Measurements from ENCODE around the gene IL37.
"Not testable (repeated sequence)": the region's sequence is repeated elsewhere in the genome, so short reads cannot be mapped to it uniquely, and the experiment has no call there.

The IL37 gene

DNA sequence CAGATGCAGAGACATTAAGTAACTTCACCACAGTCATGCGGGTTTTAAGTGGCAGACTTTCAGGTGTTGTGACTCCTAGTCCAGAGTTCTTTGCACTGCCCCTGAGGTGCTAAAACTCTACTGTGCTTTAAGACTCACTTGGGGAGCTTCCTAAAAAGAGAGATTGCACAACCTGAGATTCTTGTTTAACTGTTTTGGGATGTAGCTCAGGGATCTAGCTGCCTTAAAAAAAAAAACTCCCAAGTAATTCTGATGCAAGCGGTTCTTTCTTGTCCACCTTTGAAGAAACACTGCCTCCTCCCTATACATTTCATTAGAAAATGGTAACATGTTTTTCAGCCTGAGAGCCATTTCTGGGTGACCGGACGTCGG, 13.0 kb downstream of the IL37 start:
- Mint-ChIP-seq H3K4me3 (no peak overlapping the region), H3K27me3 (no peaks in the 10 kb centered on the region), H3K4me1 (peaks cover 7% of the 10 kb centered on the region), H3K9me3 (no peaks in the 10 kb centered on the region), H3K27ac (no peak overlapping the region), H3K36me3 (ENCODE audit: low read depth) (no peaks in the 10 kb centered on the region)
- DNase-seq (no peak), ATAC-seq (no peak)

DNA sequence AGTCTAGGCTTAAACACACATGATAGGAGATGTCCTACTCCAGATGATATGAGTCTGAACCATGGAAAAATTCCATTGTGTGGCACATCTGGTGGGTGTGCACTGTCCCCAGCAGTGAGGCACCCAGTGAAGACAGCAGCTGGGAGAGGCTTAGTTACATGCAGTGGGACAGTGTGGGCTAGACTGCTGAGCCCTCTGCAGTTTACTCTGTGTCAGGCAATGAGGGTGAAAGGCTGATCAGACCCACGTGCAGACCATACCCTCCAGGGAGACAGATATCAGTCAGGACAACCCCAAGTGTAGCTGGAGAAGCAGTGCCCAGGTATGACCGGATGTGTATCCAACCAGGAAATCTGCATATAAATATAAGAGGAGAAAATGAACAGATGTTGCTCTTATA, 13.4 kb downstream of the IL37 start:
- H3K27ac Mint-ChIP-seq, result no peak overlapping the region
- no peaks in the 10 kb centered on the region for H3K36me3 Mint-ChIP-seq (ENCODE audit: low read depth)
- no peaks in the 10 kb centered on the region for H3K9me3 Mint-ChIP-seq
- DNase-seq, result no peak
- no peak for ATAC-seq
- no peaks in the 10 kb centered on the region for H3K27me3 Mint-ChIP-seq
- peaks cover 7% of the 10 kb centered on the region for H3K4me1 Mint-ChIP-seq
- no peak overlapping the region for H3K4me3 Mint-ChIP-seq

DNA sequence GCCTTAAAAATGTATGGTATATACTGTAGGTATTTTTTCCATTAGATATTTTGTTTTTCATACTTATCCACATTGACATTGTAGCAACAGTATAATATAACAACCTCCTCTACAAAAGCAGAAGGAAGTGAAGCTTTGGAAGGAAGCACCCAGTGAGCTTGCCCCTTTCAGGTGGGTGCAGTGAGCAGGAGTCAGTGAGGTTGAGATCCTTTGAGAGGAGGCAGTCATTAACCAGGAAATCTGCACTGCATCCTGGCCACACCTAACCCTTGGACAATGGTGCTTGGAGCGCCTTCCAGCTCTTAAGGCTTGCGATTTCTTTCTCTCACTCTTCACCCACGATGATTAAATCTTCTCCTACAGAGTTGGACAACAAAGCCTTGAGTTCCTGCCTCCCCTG, 13.9 kb downstream of the IL37 start:
- H3K4me1 Mint-ChIP-seq, result peaks cover 7% of the 10 kb centered on the region
- ATAC-seq, result no peak
- H3K9me3 Mint-ChIP-seq, result no peaks in the 10 kb centered on the region
- H3K27ac Mint-ChIP-seq, result no peak overlapping the region
- H3K27me3 Mint-ChIP-seq, result no peaks in the 10 kb centered on the region
- no peak overlapping the region for H3K4me3 Mint-ChIP-seq
- H3K36me3 Mint-ChIP-seq (ENCODE audit: low read depth), result no peaks in the 10 kb centered on the region
- no peak for DNase-seq

DNA sequence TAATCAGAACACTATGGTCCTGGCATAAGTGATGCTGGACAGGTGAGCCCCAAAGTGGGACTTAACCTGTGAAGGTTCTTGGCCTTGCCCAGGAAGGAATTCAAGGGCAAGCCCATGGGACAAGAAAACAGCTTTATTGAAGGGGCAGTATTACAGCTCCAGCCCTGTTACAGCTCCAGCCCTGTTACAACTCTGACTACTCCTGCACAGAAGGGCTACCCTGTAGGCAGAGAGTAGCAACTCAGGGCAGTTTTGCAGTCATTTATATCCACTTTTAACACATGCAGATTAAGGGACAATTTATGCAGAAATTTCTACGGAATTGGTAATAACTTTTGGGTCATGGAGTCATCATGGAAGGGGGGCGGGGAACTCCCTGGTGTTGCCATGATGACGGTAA, 15.7 kb downstream of the IL37 start:
- ATAC-seq, result no peak
- no peak overlapping the region for H3K27ac Mint-ChIP-seq
- no peaks in the 10 kb centered on the region for H3K27me3 Mint-ChIP-seq
- no peaks in the 10 kb centered on the region for H3K9me3 Mint-ChIP-seq
- H3K36me3 Mint-ChIP-seq (ENCODE audit: low read depth), result no peaks in the 10 kb centered on the region
- DNase-seq, result no peak
- H3K4me3 Mint-ChIP-seq, result no peak overlapping the region
- H3K4me1 Mint-ChIP-seq, result peaks cover 2% of the 10 kb centered on the region

DNA sequence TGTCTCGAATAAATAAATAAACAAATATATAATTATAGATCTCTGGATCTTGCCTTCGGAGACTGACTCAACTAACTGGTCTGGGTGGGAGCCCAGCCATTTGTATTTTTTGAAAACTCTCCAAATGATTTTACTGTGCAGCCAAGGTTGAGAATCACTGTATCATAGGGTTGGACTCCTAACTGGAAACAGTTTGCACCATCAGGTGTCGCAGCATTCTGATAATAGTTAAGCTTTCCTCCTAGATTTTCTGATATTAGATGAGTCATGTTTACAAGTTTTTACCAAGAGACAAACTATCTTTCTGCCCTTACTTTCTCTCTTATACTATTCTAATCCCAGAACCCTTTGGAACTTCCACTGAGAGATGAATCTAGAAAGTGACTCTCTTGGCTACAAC, 16.8 kb downstream of the IL37 start:
- Mint-ChIP-seq H3K27ac (no peak overlapping the region), H3K9me3 (no peaks in the 10 kb centered on the region), H3K27me3 (no peaks in the 10 kb centered on the region), H3K4me3 (no peak overlapping the region), H3K36me3 (ENCODE audit: low read depth) (no peaks in the 10 kb centered on the region), H3K4me1 (peaks cover 2% of the 10 kb centered on the region)
- DNase-seq (no peak), ATAC-seq (no peak)

DNA sequence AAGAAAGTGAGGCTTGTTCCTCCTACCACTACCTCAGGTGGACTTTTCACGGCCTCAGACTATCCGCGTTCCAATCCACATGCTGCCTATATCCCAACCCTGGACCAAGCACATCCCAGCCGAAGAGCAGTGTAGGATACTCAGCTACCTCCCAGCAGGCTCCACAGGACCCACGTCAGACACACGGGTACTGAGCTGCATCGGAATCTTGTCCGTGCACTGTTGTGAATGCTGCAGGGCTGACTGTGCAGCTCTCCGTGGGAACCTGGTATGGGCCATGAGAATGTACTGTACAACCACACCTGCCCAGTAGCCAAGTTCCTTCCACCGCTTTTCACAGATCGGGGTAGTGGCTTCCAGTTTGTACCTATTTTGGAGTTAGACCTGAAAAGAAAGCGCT, 22.3 kb downstream of the IL37 start:
- DNase-seq (no peak), ATAC-seq (no peak)
- no peaks in the 10 kb centered on the region for H3K4me1 Mint-ChIP-seq
- H3K27ac Mint-ChIP-seq, result no peak overlapping the region
- no peak overlapping the region for H3K4me3 Mint-ChIP-seq
- no peaks in the 10 kb centered on the region for H3K36me3 Mint-ChIP-seq (ENCODE audit: low read depth)
- H3K9me3 Mint-ChIP-seq, result no peaks in the 10 kb centered on the region
- no peaks in the 10 kb centered on the region for H3K27me3 Mint-ChIP-seq

DNA sequence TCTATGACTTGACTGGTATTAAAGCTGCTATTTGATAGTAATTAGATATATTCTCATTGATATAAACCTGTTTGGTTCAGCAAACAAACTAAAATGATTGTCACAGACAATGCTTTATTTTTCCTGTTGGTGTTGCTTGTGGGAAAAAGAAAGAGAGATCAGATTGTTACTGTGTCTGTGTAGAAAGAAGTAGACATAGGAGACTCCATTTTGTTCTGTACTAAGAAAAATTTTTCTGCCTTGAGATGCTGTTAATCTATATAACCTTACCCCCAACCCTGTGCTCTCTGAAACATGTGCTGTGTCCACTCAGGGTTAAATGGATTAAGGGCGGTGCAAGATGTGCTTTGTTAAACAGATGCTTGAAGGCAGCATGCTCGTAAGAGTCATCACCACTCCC, 23.2 kb downstream of the IL37 start:
- not testable (repeated sequence) for H3K27me3 Mint-ChIP-seq; H3K27ac Mint-ChIP-seq; H3K4me3 Mint-ChIP-seq; DNase-seq; ATAC-seq; H3K36me3 Mint-ChIP-seq (ENCODE audit: low read depth); H3K9me3 Mint-ChIP-seq; H3K4me1 Mint-ChIP-seq

DNA sequence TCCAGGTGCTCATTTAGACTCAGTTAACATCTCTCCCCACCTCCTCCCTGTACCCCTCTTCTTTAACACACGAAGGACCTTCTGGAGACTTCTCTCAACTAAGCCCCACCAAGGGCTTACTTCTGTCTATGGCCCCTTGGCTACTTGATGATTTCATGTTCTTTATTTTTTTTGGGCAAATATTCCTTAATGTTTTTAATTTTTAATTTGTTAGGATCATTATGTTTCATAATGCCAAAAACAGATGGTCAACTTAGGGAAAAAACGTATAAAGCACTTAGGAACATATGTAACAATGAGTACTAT, 25.9 kb downstream of the IL37 start:
- no peaks in the 10 kb centered on the region for H3K36me3 Mint-ChIP-seq (ENCODE audit: low read depth)
- no peak overlapping the region for H3K4me3 Mint-ChIP-seq
- H3K4me1 Mint-ChIP-seq, result no peaks in the 10 kb centered on the region
- DNase-seq (no peak), ATAC-seq (no peak)
- no peaks in the 10 kb centered on the region for H3K9me3 Mint-ChIP-seq
- no peaks in the 10 kb centered on the region for H3K27me3 Mint-ChIP-seq
- H3K27ac Mint-ChIP-seq, result no peak overlapping the region

DNA sequence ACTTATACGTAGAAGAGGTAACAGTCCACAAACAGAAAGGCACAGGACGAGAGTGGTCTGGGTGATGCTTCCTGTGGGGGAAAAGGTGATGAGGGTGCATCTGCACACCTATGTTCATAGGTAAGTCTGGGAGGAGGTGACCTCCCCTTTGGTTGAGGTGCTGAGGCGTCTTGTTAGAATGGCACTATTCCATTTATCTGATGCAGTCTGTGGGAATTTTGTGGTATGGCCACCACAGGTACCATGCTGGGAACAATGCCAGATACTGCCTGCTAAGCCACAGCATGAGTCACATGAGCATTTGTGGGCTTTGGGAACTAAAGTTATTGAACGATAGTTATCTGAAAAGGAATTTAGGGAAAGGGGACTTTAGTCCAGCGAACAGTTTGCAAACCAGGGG, 27.9 kb downstream of the IL37 start:
- Mint-ChIP-seq H3K4me3 (no peak overlapping the region), H3K4me1 (no peaks in the 10 kb centered on the region), H3K36me3 (ENCODE audit: low read depth) (no peaks in the 10 kb centered on the region), H3K9me3 (no peaks in the 10 kb centered on the region), H3K27me3 (no peaks in the 10 kb centered on the region), H3K27ac (no peak overlapping the region)
- ATAC-seq (no peak), DNase-seq (no peak)

DNA sequence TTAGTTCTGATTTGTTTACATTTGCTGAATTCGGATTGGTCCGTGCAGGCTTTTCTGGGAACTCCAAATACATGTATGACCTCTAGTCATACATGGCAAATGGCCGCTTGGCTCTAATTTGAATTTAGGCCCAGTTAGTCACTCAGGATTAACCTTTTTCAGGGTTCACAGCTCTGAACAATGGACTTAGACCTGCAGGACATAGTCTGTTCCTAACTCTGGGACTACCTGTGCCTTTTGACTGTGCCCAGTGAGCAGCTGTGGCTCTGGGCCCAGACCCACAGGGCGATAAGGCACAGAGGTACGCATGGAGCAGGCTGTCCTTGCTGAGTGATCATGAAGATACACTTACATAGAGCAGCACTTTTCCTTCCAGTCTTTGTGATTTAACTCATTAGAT, 28.5 kb downstream of the IL37 start:
- Mint-ChIP-seq H3K4me3 (no peak overlapping the region), H3K27ac (no peak overlapping the region), H3K4me1 (no peaks in the 10 kb centered on the region), H3K27me3 (no peaks in the 10 kb centered on the region), H3K9me3 (no peaks in the 10 kb centered on the region), H3K36me3 (ENCODE audit: low read depth) (no peaks in the 10 kb centered on the region)
- no peak for DNase-seq
- no peak for ATAC-seq

DNA sequence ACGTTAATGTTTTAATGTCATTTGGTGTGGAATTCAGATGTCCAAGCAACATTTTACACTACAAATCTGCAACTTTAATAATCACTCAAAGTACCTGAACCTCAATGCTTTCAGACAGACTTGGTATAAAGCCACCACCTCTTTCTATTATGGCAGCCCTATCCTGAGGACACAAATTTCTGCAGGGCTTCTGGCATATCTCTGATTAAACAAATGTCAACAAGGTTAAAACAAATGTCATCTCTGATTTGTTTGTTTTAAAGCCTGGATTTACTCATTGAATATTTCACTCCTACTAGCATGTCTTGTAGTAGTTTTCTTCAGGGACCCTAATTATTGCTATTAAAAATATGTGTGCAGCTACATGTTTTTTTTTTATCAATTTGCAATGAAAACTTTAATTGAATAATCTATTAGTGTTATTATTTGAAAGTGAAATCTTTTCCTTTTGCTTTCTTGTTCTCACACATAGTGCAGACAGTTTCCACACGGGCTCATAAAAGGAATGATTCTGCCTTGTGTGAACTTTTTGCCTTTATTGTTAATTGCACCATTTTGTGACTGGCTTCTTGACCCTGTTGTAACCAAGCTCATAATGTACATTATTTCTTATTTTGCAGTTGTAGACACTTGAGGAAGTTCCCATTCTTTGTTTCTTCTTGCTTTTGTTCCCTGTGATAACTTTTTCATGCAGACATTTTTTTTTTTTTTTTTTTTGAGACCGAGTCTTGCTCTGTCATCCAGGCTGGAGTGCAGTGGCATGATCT, 30.1 kb downstream of the IL37 start:
- Mint-ChIP-seq H3K27ac (no peak overlapping the region), H3K4me3 (no peak overlapping the region), H3K4me1 (no peaks in the 10 kb centered on the region), H3K9me3 (no peaks in the 10 kb centered on the region), H3K27me3 (no peaks in the 10 kb centered on the region), H3K36me3 (ENCODE audit: low read depth) (no peaks in the 10 kb centered on the region)
- ATAC-seq (no peak), DNase-seq (no peak)

DNA sequence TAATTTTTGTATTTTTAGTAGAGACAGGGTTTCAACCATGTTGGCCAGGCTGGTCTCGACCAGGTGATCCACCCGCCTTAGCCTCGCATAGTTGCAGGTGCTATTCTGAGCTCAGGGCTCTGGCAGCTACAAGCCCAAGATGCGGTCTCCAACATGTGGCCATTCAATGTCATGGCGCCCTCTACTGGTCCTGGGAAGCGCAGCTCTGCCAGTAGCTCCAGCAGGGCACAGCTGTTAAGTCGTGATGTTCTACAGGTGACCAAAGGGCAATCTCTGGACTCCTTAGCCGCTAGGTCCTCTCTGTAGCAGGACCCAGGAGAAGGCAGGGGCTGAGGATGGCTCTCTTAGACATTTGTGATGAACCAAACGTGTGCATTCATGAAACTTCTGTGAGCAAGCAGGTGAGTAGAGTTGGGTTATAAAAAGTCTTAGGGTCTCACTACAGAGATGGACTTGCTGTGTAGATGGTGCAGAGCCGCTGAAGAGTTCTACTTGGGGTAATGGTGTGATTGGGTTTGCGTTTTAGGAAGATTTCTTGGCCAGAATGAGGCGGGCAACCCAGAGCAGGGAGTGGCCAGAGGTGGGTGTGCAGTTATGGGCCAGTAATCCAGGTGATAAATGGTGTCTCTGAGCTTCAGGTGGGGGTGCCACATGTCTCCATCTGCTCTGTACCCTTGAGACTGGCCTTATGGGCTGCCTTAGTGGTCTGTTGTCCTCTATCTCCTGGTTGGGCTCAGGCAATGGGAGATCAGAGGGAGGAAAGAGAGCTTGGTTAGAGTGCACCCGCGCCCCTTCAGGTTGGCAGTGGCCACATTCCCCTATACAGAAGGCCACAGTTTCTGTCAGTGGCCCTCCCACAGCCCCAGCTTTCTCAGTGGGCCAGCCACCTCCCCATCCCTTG, 31.0 kb downstream of the IL37 start:
- Mint-ChIP-seq H3K36me3 (ENCODE audit: low read depth) (no peaks in the 10 kb centered on the region), H3K4me1 (no peaks in the 10 kb centered on the region), H3K4me3 (no peak overlapping the region), H3K27me3 (no peaks in the 10 kb centered on the region), H3K27ac (no peak overlapping the region), H3K9me3 (no peaks in the 10 kb centered on the region)
- peak; percentile 77 for DNase-seq
- peak; percentile 95 for ATAC-seq

DNA sequence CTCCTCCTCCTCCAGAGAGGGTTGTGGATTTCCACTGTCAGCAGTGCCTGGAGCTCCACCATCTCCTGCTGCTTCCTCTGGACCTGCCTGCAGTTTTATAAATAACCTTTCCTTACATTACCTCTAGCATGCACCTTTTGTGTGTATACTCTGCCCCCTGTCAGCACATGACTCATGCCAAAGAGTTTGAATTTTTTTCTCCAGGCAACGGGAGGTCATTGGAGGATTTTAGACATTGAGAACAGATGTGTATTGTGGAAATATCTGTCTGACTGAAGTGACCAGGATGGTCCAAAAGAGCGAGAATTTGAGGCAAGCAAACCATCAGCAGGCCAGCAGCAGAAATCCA, 31.7 kb downstream of the IL37 start:
- no peaks in the 10 kb centered on the region for H3K9me3 Mint-ChIP-seq
- H3K27me3 Mint-ChIP-seq, result no peaks in the 10 kb centered on the region
- ATAC-seq, result no peak
- no peak overlapping the region for H3K4me3 Mint-ChIP-seq
- no peaks in the 10 kb centered on the region for H3K36me3 Mint-ChIP-seq (ENCODE audit: low read depth)
- no peaks in the 10 kb centered on the region for H3K4me1 Mint-ChIP-seq
- no peak for DNase-seq
- H3K27ac Mint-ChIP-seq, result no peak overlapping the region

DNA sequence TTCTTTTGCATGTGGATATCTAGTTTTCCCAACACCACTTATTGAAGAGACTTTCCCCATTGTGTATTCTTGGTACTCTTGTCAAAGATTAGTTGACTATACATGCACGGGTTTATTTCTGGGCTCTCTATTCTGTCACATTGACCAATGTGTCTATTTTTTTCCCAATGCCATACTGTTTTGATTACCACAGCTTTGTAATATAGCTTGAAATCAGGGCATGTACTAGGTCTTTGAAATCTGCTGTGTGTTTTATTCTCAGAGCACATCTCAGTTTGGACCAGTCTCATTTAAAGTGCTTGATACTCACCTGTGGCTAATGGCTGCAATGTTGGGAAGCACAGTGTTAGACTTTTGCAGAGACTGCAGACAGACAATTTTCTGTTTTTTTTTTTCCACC, 34.0 kb downstream of the IL37 start:
- no peaks in the 10 kb centered on the region for H3K9me3 Mint-ChIP-seq
- H3K4me3 Mint-ChIP-seq, result no peak overlapping the region
- ATAC-seq (no peak), DNase-seq (no peak)
- no peaks in the 10 kb centered on the region for H3K36me3 Mint-ChIP-seq (ENCODE audit: low read depth)
- H3K4me1 Mint-ChIP-seq, result no peaks in the 10 kb centered on the region
- peaks cover 6% of the 10 kb centered on the region for H3K27me3 Mint-ChIP-seq
- no peak overlapping the region for H3K27ac Mint-ChIP-seq

DNA sequence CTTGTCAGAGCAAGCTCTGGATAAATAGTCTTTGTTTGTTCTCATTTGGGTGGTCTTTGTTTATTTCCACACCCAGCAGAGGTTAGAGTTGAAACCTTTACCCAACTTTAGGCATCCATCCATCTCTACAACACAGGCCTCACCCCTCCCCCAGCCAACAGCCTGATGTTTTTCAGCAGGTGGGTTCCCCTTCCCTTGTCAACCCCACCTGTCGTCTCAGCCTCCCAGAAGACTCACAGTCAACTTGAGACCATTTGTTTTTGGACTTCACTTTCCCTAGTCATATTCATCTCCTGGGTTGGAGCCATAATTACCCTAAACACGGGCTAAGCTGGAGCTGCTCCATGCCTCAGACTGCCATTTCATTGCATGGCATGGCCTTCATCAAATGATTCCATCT, 35.1 kb downstream of the IL37 start:
- ATAC-seq, result no peak
- Mint-ChIP-seq H3K9me3 (no peaks in the 10 kb centered on the region), H3K27ac (no peak overlapping the region), H3K36me3 (ENCODE audit: low read depth) (no peaks in the 10 kb centered on the region), H3K4me3 (no peak overlapping the region), H3K27me3 (peaks cover 7% of the 10 kb centered on the region), H3K4me1 (no peaks in the 10 kb centered on the region)
- no peak for DNase-seq

Data from activated naive CD8-positive, alpha-beta T cell treated with anti-CD3 and anti-CD28 coated beads, Interleukin-2, amount 50 U/mL, for 24 hours (primary cell).